Uterus (tissue), 4 donors: ENCODE data around the gene C17orf107. TPM values are rescaled to one million over a fixed set of nuclear protein-coding genes. Genes with fewer than 3 reads are reported as not detected.

Experiments
- DNase-seq, 2 donors: peaks; one replicate each; pipeline ENCODE4 v3.0.0-alpha.2; 2019 to 2020
- H3K27ac ChIP-seq, 2 donors: fragments of 200-600 bp; sonication (generic); 1 replicate in 1 of 2; 2 replicates in 1 of 2; pipeline ENCODE4 v1.5.1; 2016 to 2018
- H3K27me3 ChIP-seq, 2 donors: fragments of 200-600 bp; sonication (generic); one replicate each; pipeline ENCODE4 v1.5.1; 2018 to 2019; ENCODE audit warnings: control low read depth in 1 of 2
- H3K36me3 ChIP-seq, 2 donors: fragments of 200-600 bp; sonication (generic); one replicate each; pipeline ENCODE4 v1.5.1; 2019; ENCODE audit warnings: control low read depth in 1 of 2
- H3K4me1 ChIP-seq, 2 donors: fragments of 200-600 bp; sonication (generic); one replicate each; pipeline ENCODE4 v1.5.1; 2018 to 2019; ENCODE audit warnings: control low read depth in 1 of 2
- H3K4me3 ChIP-seq, 2 donors: fragments of 200-600 bp; sonication (generic); 1 replicate in 1 of 2; 2 replicates in 1 of 2; pipeline ENCODE4 v1.5.1; 2018 to 2019; ENCODE audit warnings: mild to moderate bottlenecking in 1 of 2
- H3K9me3 ChIP-seq, 2 donors: fragments of 200-600 bp; sonication (generic); one replicate each; pipeline ENCODE4 v1.5.1; 2019; ENCODE audit warnings: control low read depth in 1 of 2
- POLR2A ChIP-seq, 2 donors: fragments of 450-650 bp; IDR thresholded peaks; one replicate each; pipeline ENCODE4 v1.6.1; 2016; ENCODE audit warnings: antibody characterized with exemption in 2 of 2, mild to moderate bottlenecking in 1 of 2, moderate library complexity in 1 of 2
- intact Hi-C: fragments of 100-400 bp; cut with DNase I; formaldehyde crosslinking; loops from one replicate; pipeline ENCODE4 v1.15.1; 2023; ENCODE audit warnings: low total_unique reads
- total RNA-seq, 4 donors: library from RNA; depleted of rRNA in 3 of 4; stranded (reverse); fragments of >200 nt in 3 of 4; gene quantifications; one replicate each; pipeline versions ENCODE4 v1.1.0 to v1.2.4, GENCODE V29; 2014 to 2023
- TF ChIP-seq, protein P1 (sequence below), 4 experiments: fragments of 200-600 bp in 2 of 4; fragments of 450-650 bp in 2 of 4; sonication (generic) in 2 of 4; IDR thresholded peaks; one replicate each; pipeline ENCODE4 v1.5.1; 2016 to 2019; ENCODE audit warnings: antibody characterized with exemption in 4 of 4, mild to moderate bottlenecking in 2 of 4, moderate library complexity in 1 of 4
- donor health status: DM: yes; HTN: yes; CAD: no.

The C17orf107 gene
- total RNA-seq, 4 donors from 2014 or later, result 2.9 to 6.6 (median 3.5) TPM; not detected in 1

DNA sequence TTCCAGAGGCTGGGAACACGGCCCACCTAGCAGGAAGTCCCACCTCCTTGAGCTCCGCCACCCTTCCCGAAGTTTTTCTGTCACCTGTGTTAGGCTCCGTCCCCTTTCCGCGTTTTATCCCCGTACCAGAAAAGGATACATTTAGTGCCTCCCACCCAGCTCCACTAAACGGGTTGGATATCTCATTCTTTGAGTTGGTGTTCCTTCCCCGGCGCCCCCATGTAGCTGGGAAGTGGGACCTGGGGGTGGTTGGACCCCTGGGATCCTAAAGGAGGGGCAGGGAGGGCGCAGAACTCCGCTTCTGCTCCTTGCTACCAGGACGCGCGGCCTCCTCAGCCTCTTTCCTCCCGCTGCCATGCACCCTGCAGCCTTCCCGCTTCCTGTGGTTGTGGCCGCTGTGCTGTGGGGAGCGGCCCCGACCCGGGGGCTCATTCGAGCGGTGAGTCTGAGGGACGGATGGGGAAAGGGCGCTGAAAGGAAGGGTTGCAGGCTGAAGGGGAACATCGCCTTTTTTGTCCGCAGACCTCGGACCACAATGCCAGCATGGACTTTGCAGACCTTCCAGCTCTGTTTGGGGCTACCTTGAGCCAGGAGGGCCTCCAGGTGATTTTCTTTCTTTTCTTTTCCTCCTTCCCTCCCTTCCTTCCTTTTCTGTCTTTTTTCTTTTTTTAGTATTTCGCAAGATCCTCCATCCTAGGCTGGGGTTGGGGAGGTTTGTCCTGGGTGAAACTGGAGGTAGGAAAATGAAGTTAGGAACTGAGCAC lies 41.4 kb downstream of the C17orf107 start:
- no peak for TF ChIP-seq POLR2A (IDR thresholded peaks at IDR 0.05)
- TF ChIP-seq, protein P1, sequence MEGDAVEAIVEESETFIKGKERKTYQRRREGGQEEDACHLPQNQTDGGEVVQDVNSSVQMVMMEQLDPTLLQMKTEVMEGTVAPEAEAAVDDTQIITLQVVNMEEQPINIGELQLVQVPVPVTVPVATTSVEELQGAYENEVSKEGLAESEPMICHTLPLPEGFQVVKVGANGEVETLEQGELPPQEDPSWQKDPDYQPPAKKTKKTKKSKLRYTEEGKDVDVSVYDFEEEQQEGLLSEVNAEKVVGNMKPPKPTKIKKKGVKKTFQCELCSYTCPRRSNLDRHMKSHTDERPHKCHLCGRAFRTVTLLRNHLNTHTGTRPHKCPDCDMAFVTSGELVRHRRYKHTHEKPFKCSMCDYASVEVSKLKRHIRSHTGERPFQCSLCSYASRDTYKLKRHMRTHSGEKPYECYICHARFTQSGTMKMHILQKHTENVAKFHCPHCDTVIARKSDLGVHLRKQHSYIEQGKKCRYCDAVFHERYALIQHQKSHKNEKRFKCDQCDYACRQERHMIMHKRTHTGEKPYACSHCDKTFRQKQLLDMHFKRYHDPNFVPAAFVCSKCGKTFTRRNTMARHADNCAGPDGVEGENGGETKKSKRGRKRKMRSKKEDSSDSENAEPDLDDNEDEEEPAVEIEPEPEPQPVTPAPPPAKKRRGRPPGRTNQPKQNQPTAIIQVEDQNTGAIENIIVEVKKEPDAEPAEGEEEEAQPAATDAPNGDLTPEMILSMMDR (IDR thresholded peaks at IDR 0.05), result no peak
- H3K4me3 ChIP-seq, result peak overlapping the region; percentile 90 to 92
- H3K9me3 ChIP-seq, result no peaks in the 10 kb centered on the region
- intact Hi-C loops, result no loop called here
- H3K27ac ChIP-seq, result peak overlapping the region; percentile 95 to 98
- H3K27me3 ChIP-seq, result no peaks in the 10 kb centered on the region
- peak in 1 of 2 donors; percentile 90 for DNase-seq
- H3K4me1 ChIP-seq, result peaks cover 20 to 21% of the 10 kb centered on the region in 2 donors
- H3K36me3 ChIP-seq, result no peaks in the 10 kb centered on the region

DNA sequence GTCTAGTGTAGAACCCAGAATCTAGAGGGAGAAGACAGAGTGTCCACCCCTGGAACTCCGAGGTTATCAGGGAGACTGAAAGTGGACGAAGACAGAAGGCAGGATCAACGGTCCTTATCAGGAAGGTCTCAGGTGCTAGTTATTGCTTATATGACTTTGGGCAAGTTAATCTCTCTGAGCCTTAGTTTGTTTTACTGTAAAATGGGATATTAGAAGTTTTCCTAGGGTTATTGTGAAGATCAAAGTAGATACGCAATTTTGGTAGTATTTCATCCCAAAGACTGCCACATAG lies 41.9 kb downstream of the C17orf107 start:
- no peaks in the 10 kb centered on the region for H3K27me3 ChIP-seq

DNA sequence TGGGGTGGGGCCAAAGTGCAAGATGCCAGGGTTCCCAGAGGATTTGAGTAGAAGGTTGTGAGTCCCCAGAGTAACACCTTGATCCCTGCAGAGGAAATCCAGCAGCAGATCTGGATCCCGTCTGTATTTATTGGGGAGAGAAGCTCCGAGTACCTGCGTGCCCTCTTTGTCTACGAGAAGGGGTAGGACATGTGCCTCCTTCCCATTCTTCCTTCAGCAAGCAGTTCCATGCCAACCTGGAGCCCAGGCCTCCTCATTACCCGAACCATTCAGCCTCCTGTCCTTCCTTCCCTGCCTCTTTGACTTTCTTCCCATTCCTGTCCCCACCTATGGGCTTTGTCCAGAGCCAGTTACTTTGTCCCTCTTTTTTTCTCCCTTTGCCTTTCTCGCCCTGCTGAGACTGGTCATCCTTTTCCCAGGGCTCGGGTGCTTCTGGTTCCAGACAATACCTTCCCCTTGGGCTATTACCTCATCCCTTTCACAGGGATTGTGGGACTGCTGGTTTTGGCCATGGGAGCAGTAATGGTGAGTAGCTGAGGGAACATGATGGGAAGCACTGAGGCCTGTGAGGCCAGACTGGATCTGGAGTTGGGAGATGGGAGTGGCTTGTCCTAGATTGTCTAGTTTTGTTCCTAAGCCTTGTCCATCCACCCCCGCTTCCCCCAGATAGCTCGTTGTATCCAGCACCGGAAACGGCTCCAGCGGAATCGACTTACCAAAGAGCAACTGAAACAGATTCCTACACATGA lies 43.6 kb downstream of the C17orf107 start:
- DNase-seq, result no peak
- Histone ChIP-seq H3K4me1 (peaks cover 24 to 29% of the 10 kb centered on the region in 2 donors), H3K27ac (no peak overlapping the region), H3K36me3 (no peaks in the 10 kb centered on the region), H3K9me3 (no peaks in the 10 kb centered on the region), H3K4me3 (no peak overlapping the region), H3K27me3 (no peaks in the 10 kb centered on the region)
- intact Hi-C loops, result no loop called here
- TF ChIP-seq POLR2A (IDR thresholded peaks at IDR 0.05), result no peak

More for the DNA sequence above, 41.9 kb downstream of the C17orf107 start:
- peak overlapping the region; percentile 95 to 98 for H3K27ac ChIP-seq
- intact Hi-C loops, result no loop called here
- DNase-seq, result no peak
- H3K4me3 ChIP-seq, result peak overlapping the region; percentile 90 to 92
- H3K9me3 ChIP-seq, result no peaks in the 10 kb centered on the region
- TF ChIP-seq, protein P1 (IDR thresholded peaks at IDR 0.05), result no peak
- no peak for TF ChIP-seq POLR2A (IDR thresholded peaks at IDR 0.05)
- no peaks in the 10 kb centered on the region for H3K36me3 ChIP-seq
- peaks cover 24 to 25% of the 10 kb centered on the region in 2 donors for H3K4me1 ChIP-seq

DNA sequence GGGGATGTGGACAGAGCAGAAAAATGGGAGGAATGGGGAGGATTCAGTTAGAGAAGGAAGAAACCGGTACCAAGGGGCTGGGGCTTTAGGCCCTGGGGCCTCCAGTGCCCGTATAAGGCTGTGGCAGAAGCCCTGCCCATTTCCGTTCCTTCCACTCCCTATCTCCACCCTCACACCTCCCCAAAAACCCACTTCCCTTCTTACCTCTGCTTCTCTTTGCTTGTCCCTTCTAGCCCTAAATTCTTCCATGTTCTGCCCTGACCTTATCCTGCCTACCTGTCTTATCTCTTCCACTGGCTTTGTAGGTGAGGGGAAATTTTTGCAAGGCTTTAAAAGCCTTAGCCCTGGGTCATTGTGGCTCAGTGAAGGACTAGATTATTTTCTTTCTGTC lies 44.8 kb downstream of the C17orf107 start:
- TF ChIP-seq POLR2A (IDR thresholded peaks at IDR 0.05), result no peak

DNA sequence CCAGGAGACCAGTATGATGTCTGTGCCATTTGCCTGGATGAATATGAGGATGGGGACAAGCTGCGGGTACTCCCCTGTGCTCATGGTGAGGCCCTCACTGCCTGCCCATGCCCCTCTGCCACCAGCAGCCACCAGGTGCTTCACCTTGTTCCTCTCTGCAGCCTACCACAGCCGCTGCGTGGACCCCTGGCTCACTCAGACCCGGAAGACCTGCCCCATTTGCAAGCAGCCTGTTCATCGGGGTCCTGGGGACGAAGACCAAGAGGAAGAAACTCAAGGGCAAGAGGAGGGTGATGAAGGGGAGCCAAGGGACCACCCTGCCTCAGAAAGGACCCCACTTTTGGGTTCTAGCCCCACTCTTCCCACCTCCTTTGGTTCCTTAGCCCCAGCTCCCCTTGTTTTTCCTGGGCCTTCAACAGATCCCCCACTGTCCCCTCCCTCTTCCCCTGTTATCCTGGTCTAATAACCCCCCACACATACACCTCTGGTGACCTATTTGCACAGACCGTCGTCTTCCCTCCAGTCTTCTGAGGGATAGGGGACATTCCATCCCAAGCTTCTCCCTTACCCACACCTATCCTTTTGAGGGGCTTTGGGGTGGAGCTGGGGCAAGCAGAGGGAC lies 45.3 kb downstream of the C17orf107 start:
- peak overlapping the region; percentile 93 to 98 for H3K27ac ChIP-seq
- DNase-seq, result no peak
- intact Hi-C loops, result no loop called here
- H3K9me3 ChIP-seq, result no peaks in the 10 kb centered on the region
- H3K27me3 ChIP-seq, result no peaks in the 10 kb centered on the region
- peaks cover 12 to 21% of the 10 kb centered on the region in 2 donors for H3K4me1 ChIP-seq
- H3K36me3 ChIP-seq, result no peaks in the 10 kb centered on the region
- TF ChIP-seq POLR2A (IDR thresholded peaks at IDR 0.05), result no peak
- TF ChIP-seq, protein P1 (IDR thresholded peaks at IDR 0.05), result no peak
- H3K4me3 ChIP-seq, result no peak overlapping the region

More for the DNA sequence above, 44.8 kb downstream of the C17orf107 start:
- Histone ChIP-seq H3K27ac (peak overlapping the region; percentile 93 to 98), H3K27me3 (no peaks in the 10 kb centered on the region), H3K4me1 (peaks cover 14 to 22% of the 10 kb centered on the region in 2 donors), H3K9me3 (no peaks in the 10 kb centered on the region), H3K4me3 (no peak overlapping the region), H3K36me3 (no peaks in the 10 kb centered on the region)
- no peak for DNase-seq
- intact Hi-C loops, result no loop called here
